SK-N-SH (cell line): Measurements from ENCODE around the gene CASQ1. TPM values are rescaled to one million over a fixed set of nuclear protein-coding genes. Genes with fewer than 3 reads are reported as not detected.

ENCODE experiments used
- CTCF ChIA-PET: fragments of 300-600, 350-600 bp; formaldehyde crosslinking; extraction: SDS; loops from one replicate; lab custom pipeline; 2021; lab: Yijun Ruan, JAX
- POLR2A ChIA-PET: fragments of 350-600 bp; sonication (Branson Sonifier 250); formaldehyde crosslinking; extraction: SDS; loops from one replicate; lab custom pipeline; 2020; ENCODE audit warnings: antibody characterized with exemption, inconsistent platforms; lab: Yijun Ruan, JAX
- DNase-seq: peaks from one replicate; pipeline ENCODE4 v3.0.0; 2012
- H2AFZ ChIP-seq: fragments of 200-600 bp; sonication (generic); 2 replicates; pipeline ENCODE4 v1.8.1; 2016; ENCODE audit warnings: antibody characterized with exemption, mild to moderate bottlenecking, low read depth
- H3F3A ChIP-seq: fragments of 200-600 bp; sonication (generic); replicated peaks from 2 replicates; pipeline ENCODE3; 2016; ENCODE audit warnings: antibody characterized with exemption, mild to moderate bottlenecking; ENCODE audit not compliant: insufficient read depth
- H3K27ac ChIP-seq, 2 experiments: fragments of 200-500 bp in 1 of 2; fragments of 200-600 bp in 1 of 2; sonication (Bioruptor generic) in 1 of 2; sonication (generic), shearing (Covaris generic) in 1 of 2; 2 replicates each; pipeline versions ENCODE4 v1.5.1 to v1.6.1; 2014 to 2016; ENCODE audit warnings: low read depth in 2 of 2, inconsistent platforms in 1 of 2, low read length in 1 of 2, mild to moderate bottlenecking in 1 of 2, mixed read lengths in 1 of 2
- H3K27me3 ChIP-seq: fragments of 200-600 bp; sonication (generic), shearing (Covaris generic); 2 replicates; pipeline ENCODE4 v1.6.1; 2016; ENCODE audit warnings: mixed run types; ENCODE audit not compliant: insufficient read depth
- H3K36me3 ChIP-seq, 2 experiments: fragments of 200-500 bp in 1 of 2; fragments of 200-600 bp in 1 of 2; sonication (Bioruptor generic) in 1 of 2; sonication (generic) in 1 of 2; replicated peaks in 1 of 2; 2 replicates each; pipeline versions ENCODE3 to v1.5.1; 2014 to 2016; ENCODE audit warnings: low read length in 1 of 2, mild to moderate bottlenecking in 1 of 2; ENCODE audit not compliant: insufficient read depth in 2 of 2, control insufficient read depth in 1 of 2
- H3K4me1 ChIP-seq, 2 experiments: fragments of 200-500 bp in 1 of 2; fragments of 200-600 bp in 1 of 2; sonication (Bioruptor generic) in 1 of 2; sonication (generic), shearing (Covaris generic) in 1 of 2; 2 replicates each; pipeline versions ENCODE4 v1.5.1 to v1.6.1; 2014 to 2016; ENCODE audit warnings: low read depth in 1 of 2, low read length in 1 of 2, mixed run types in 1 of 2; ENCODE audit not compliant: insufficient read depth in 2 of 2, control insufficient read depth in 1 of 2
- H3K4me2 ChIP-seq: fragments of 200-600 bp; sonication (generic), shearing (Covaris generic); 2 replicates; pipeline ENCODE4 v1.6.1; 2017; ENCODE audit warnings: mixed run types
- H3K4me3 ChIP-seq, 2 experiments: fragments of 200-500 bp in 1 of 2; fragments of 200-600 bp in 1 of 2; sonication (Bioruptor generic) in 1 of 2; sonication (generic), shearing (Covaris generic) in 1 of 2; 2 replicates each; pipeline versions ENCODE4 v1.5.1 to v1.8.1; 2014 to 2016; ENCODE audit warnings: low read depth in 2 of 2, inconsistent platforms in 1 of 2, low read length in 1 of 2, mild to moderate bottlenecking in 1 of 2, mixed read lengths in 1 of 2, moderate library complexity in 1 of 2
- H3K79me2 ChIP-seq: fragments of 200-600 bp; sonication (generic); 2 replicates; pipeline ENCODE4 v1.8.1; 2017; ENCODE audit warnings: mild to moderate bottlenecking; ENCODE audit not compliant: insufficient read depth
- H3K9ac ChIP-seq: fragments of 200-600 bp; sonication (generic); 2 replicates; pipeline ENCODE4 v1.6.1; 2017; ENCODE audit warnings: mixed run types
- H3K9me2 ChIP-seq: fragments of 200-600 bp; sonication (generic); 2 replicates; pipeline ENCODE4 v1.6.1; 2017; ENCODE audit warnings: mixed run types
- H3K9me3 ChIP-seq: fragments of 200-600 bp; sonication (generic); 2 replicates; pipeline ENCODE4 v1.6.1; 2017; ENCODE audit warnings: mixed run types, mild to moderate bottlenecking, moderate library complexity
- H4K20me1 ChIP-seq: fragments of 200-600 bp; sonication (generic); 2 replicates; pipeline ENCODE4 v1.6.1; 2017; ENCODE audit warnings: mild to moderate bottlenecking, mixed run types; ENCODE audit not compliant: insufficient read depth
- CHD2 ChIP-seq: fragments of 150-350 bp; IDR thresholded peaks from 2 replicates; pipeline ENCODE4 v1.6.1; 2018; ENCODE audit warnings: low read length; ENCODE audit not compliant: partially characterized antibody
- CTCF ChIP-seq: fragments of 200-600 bp; sonication (generic); IDR thresholded peaks from 2 replicates; pipeline ENCODE4 v1.6.1; 2017; ENCODE audit warnings: antibody characterized with exemption, mild to moderate bottlenecking, moderate library complexity
- ELF1 ChIP-seq: IDR thresholded peaks from 2 replicates; pipeline ENCODE4 v1.4.0; 2012
- EZH2phosphoT487 ChIP-seq: fragments of 200-600 bp; sonication (generic); IDR thresholded peaks from 2 replicates; pipeline ENCODE4 v1.6.1; 2017; ENCODE audit warnings: low read depth, mixed run types, mild to moderate bottlenecking, antibody characterized with exemption, moderate library complexity, borderline replicate concordance
- IRF3 ChIP-seq: fragments of 150-350 bp; IDR thresholded peaks from 2 replicates; pipeline ENCODE4 v1.6.1; 2016; ENCODE audit warnings: mild to moderate bottlenecking, low read depth, low read length
- JUND ChIP-seq: IDR thresholded peaks from 2 replicates; pipeline ENCODE4 v1.4.0; 2012
- NRF1 ChIP-seq: IDR thresholded peaks from 2 replicates; pipeline ENCODE4 v1.6.1; 2012; ENCODE audit warnings: low read depth, mild to moderate bottlenecking, low read length
- PBX3 ChIP-seq: IDR thresholded peaks from 2 replicates; pipeline ENCODE4; 2012
- POLR2AphosphoS5 ChIP-seq: IDR thresholded peaks from 2 replicates; pipeline ENCODE4 v1.6.1; 2012; ENCODE audit warnings: low read depth, low read length
- RCOR1 ChIP-seq: fragments of 150-350 bp; IDR thresholded peaks from 2 replicates; pipeline ENCODE4 v1.6.1; 2017; ENCODE audit warnings: antibody characterized with exemption, low read length
- RFX5 ChIP-seq: IDR thresholded peaks from 2 replicates; pipeline ENCODE4 v1.6.1; 2012; ENCODE audit warnings: mild to moderate bottlenecking, improper control_type of control experiment, low read length
- RXRA ChIP-seq: IDR thresholded peaks from 2 replicates; pipeline ENCODE4 v1.4.0; 2012; ENCODE audit warnings: low read depth, mild to moderate bottlenecking, borderline replicate concordance
- TAF1 ChIP-seq: IDR thresholded peaks from 2 replicates; pipeline ENCODE4 v1.6.1; 2012; ENCODE audit warnings: low read depth, mild to moderate bottlenecking, low read length, moderate library complexity, borderline replicate concordance
- TEAD4 ChIP-seq: IDR thresholded peaks from 2 replicates; pipeline ENCODE4 v1.4.0; 2012; ENCODE audit warnings: mild to moderate bottlenecking, borderline replicate concordance; ENCODE audit not compliant: insufficient read depth
- WGBS: methylation state at CpG from one replicate; pipeline ENCODE4 v1.1.6; 2017; ENCODE audit warnings: low lambda C conversion rate; 5-methylcytosine and 5-hydroxymethylcytosine counted together
- polyA plus RNA-seq, 3 experiments: library from polyadenylated mRNA; depleted of rRNA; stranded (reverse); fragments of >200 nt; gene quantifications; 2 replicates each; pipeline ENCODE4 v1.2.3, GENCODE V29; 2012
- TF ChIP-seq, protein P1 (sequence below): IDR thresholded peaks from 2 replicates; pipeline ENCODE4 v1.4.0; 2012; ENCODE audit warnings: low read depth

The CASQ1 gene
- polyA plus RNA-seq, 1 of the 3 experiments (the other 2 are of a cell fraction), result 0.08 TPM

DNA sequence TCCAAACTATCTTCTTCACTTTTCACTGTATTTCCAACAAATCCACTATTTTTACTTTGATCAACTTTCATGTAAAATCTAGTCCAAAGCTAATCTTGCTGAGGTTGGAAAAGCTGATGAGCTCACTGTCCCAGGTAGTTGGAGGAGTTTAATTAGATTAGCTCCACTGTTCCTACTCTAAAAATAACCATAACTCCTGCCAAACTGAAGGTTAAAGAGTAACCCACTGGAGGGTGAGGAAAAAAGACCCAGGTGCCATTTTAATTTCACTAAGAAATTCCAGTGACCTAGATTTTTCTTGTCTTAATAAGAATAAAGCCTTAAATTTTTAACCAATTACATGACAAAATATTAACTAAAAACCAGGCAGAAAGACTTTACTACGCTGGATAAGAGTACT is 56.7 kb downstream of the CASQ1 start:
- Histone ChIP-seq H3K27ac (no peak overlapping the region), H4K20me1 (peaks cover 55% of the 10 kb centered on the region), H3K27me3 (no peaks in the 10 kb centered on the region), H3K79me2 (peaks cover 87% of the 10 kb centered on the region), H3K4me1 (peaks cover 0 to 8% of the 10 kb centered on the region in 2 experiments; a peak in 1 of 4 replicates), H3K4me3 (no peak overlapping the region), H3F3A (peaks cover 4% of the 10 kb centered on the region), H3K9ac (no peak overlapping the region), H2AFZ (no peak overlapping the region), H3K9me2 (no peaks in the 10 kb centered on the region), H3K4me2 (no peak overlapping the region), H3K36me3 (peaks cover 22 to 30% of the 10 kb centered on the region in 2 experiments), H3K9me3 (no peaks in the 10 kb centered on the region)
- POLR2A ChIA-PET, result no interaction called here
- WGBS, result 92% methylated on average over 1 of the region's 1 CpG
- DNase-seq, result no peak
- CTCF ChIA-PET, result interaction anchor here (1.2 to 26.9 kb wide), 5 partner anchors 13 to 145 kb away, joined by 3 to 293 read pairs (median 31); partner anchors contain the start of gene CASQ1
- TF ChIP-seq RXRA (no peak), IRF3 (no peak), RFX5 (no peak), POLR2AphosphoS5 (no peak), TEAD4 (no peak), JUND (no peak), CTCF (no peak), EZH2phosphoT487 (no peak), PBX3 (no peak), TAF1 (no peak), NRF1 (no peak)
- TF ChIP-seq, protein P1, sequence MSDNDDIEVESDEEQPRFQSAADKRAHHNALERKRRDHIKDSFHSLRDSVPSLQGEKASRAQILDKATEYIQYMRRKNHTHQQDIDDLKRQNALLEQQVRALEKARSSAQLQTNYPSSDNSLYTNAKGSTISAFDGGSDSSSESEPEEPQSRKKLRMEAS, result no peak

DNA sequence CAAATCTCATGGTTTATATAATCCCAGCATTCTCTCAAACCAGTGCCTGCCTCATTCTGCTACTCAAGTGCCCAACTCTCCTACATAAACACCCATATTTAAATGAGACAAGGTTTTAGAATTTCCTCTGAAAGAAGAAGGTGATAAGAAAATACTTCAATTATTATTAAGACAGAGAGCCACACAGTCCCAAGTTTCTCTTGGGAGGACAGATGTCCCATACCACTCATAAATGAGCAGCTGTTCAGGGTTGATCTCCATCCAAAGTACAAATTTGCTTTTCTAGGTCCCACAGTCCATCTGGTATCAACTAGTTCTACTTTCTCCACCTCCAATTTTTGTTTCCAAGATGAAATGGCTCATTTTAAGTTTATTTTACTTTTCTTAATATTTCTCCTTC is 60.6 kb downstream of the CASQ1 start:
- H3K9me2 ChIP-seq, result no peaks in the 10 kb centered on the region
- TF ChIP-seq RCOR1 (no peak), CHD2 (no peak), ELF1 (no peak), RXRA (no peak)
- H3K4me2 ChIP-seq, result no peak overlapping the region
- no peak overlapping the region for H3K27ac ChIP-seq
- H3K9ac ChIP-seq, result no peak overlapping the region
- H3K27me3 ChIP-seq, result no peaks in the 10 kb centered on the region
- POLR2A ChIA-PET, result interaction anchor here (1.4 kb wide), 1 partner anchor 58 kb away, joined by 3 read pairs; no protein-coding TSS in a partner anchor
- H3K4me1 ChIP-seq, result peaks cover 0 to 8% of the 10 kb centered on the region in 2 experiments; a peak in 2 of 4 replicates
- H3K79me2 ChIP-seq, result peaks cover 81% of the 10 kb centered on the region
- H3K9me3 ChIP-seq, result no peaks in the 10 kb centered on the region
- H4K20me1 ChIP-seq, result peaks cover 58% of the 10 kb centered on the region
- DNase-seq, result no peak
- no peak overlapping the region for H2AFZ ChIP-seq
- H3K4me3 ChIP-seq, result no peak overlapping the region
- CTCF ChIA-PET, result interaction anchor here (0.7 to 26.9 kb wide), 18 partner anchors 8 to 842 kb away, joined by 3 to 293 read pairs (median 20); partner anchors contain the start of genes CASQ1, IGSF8 and KCNJ9
- peaks cover 5 to 18% of the 10 kb centered on the region in 2 experiments for H3K36me3 ChIP-seq
- H3F3A ChIP-seq, result peaks cover 10% of the 10 kb centered on the region

Other genes starting within 250 kb of the CASQ1 start
- 0.86 and 2.4 TPM in 2 replicates for gene IGSF9, start 245.0 kb upstream of the CASQ1 start, polyA plus RNA-seq (2012; rRNA removed)
- 0.12 and 0.19 TPM in 2 replicates for gene SLAMF9, start 236.3 kb upstream of the CASQ1 start, polyA plus RNA-seq (2012; rRNA removed)
- gene PIGM, start 158.6 kb upstream of the CASQ1 start, polyA plus RNA-seq (2012; rRNA removed), result 4.0 and 5.1 TPM in 2 replicates
- 0.03 TPM in 1 of 2 replicates, not detected in the other for gene KCNJ10, start 120.4 kb upstream of the CASQ1 start, polyA plus RNA-seq (2012; rRNA removed)
- 0.02 and 0.05 TPM in 2 replicates for gene KCNJ9, start 109.0 kb upstream of the CASQ1 start, polyA plus RNA-seq (2012; rRNA removed)
- 67.9 and 70.7 TPM in 2 replicates for gene IGSF8, start 92.0 kb upstream of the CASQ1 start, polyA plus RNA-seq (2012; rRNA removed)
- gene ATP1A2, start 74.8 kb upstream of the CASQ1 start, polyA plus RNA-seq (2012; rRNA removed), result 0.07 and 0.10 TPM in 2 replicates
- gene ATP1A4, start 39.0 kb upstream of the CASQ1 start, polyA plus RNA-seq (2012; rRNA removed), result not detected in 2 replicates
- 322 and 382 TPM in 2 replicates for gene PEA15, start 14.8 kb downstream of the CASQ1 start, polyA plus RNA-seq (2012; rRNA removed)
- gene DCAF8, start 72.0 kb downstream of the CASQ1 start, polyA plus RNA-seq (2012; rRNA removed), result 108 and 150 TPM in 2 replicates
- gene PEX19, start 94.6 kb downstream of the CASQ1 start, polyA plus RNA-seq (2012; rRNA removed), result 31.4 and 52.1 TPM in 2 replicates
- gene COPA, start 152.7 kb downstream of the CASQ1 start, polyA plus RNA-seq (2012; rRNA removed), result 91.4 and 122 TPM in 2 replicates
- gene NCSTN, start 152.8 kb downstream of the CASQ1 start, polyA plus RNA-seq (2012; rRNA removed), result 165 and 226 TPM in 2 replicates
- 0.16 and 0.18 TPM in 2 replicates for gene NHLH1, start 176.5 kb downstream of the CASQ1 start, polyA plus RNA-seq (2012; rRNA removed)
- gene VANGL2, start 210.0 kb downstream of the CASQ1 start, polyA plus RNA-seq (2012; rRNA removed), result 13.4 and 17.5 TPM in 2 replicates